ENCODE measurements around the gene NFIB. TPM values are rescaled to one million over a fixed set of nuclear protein-coding genes. Genes with fewer than 3 reads are reported as not detected.

NFIB gene
- total and polyA plus RNA-seq, 2 experiments from 2014 or later = 15.2 to 27.3 TPM

- Histone ChIP-seq H3K27me3 (no peaks in the 10 kb centered on the region), H3K9me3 (ENCODE audit: low read depth) (no peaks in the 10 kb centered on the region), H3K27ac (no peak overlapping the region), H3K36me3 (replicated peaks; ENCODE audit: insufficient read depth, low read depth) (no peaks in the 10 kb centered on the region), H4K20me1 (ENCODE audit: insufficient read depth, poor library complexity, severe bottlenecking) (peaks cover 21% of the 10 kb centered on the region), H3K79me2 (peaks cover 59% of the 10 kb centered on the region), H3K9me2 (replicated peaks; ENCODE audit: insufficient read depth) (no peaks in the 10 kb centered on the region), H3K4me1 (ENCODE audit: insufficient read depth) (peaks cover 27% of the 10 kb centered on the region), H3K4me2 (no peak overlapping the region), H3K4me3 (no peak overlapping the region), H2AFZ (no peak overlapping the region)
- no peak for DNase-seq (ENCODE audit: low spot score)
- WGBS (ENCODE audit: low lambda C conversion rate, missing lambda C conversion rate) = 100% methylated on average over 1 of the region's 1 CpG
- TF ChIP-seq EZH2phosphoT487 (IDR thresholded peaks at IDR 0.05; ENCODE audit: low read depth, severe bottlenecking, unreplicated experiment) (no peak), CTCF (IDR thresholded peaks at IDR 0.05; ENCODE audit: poor library complexity) (no peak), EZH2 (IDR thresholded peaks at IDR 0.05; ENCODE audit: borderline replicate concordance) (no peak)
Observed at GRCh38 chr9:14248149-14248548, 65.8 kb downstream of the NFIB start.

GRCh38 chr9:14247577-14247976 is 66.4 kb downstream of the NFIB start:
- Histone ChIP-seq H3K4me1 (ENCODE audit: insufficient read depth) (peaks cover 27% of the 10 kb centered on the region), H2AFZ (no peak overlapping the region), H3K36me3 (replicated peaks; ENCODE audit: insufficient read depth, low read depth) (no peaks in the 10 kb centered on the region), H3K4me3 (no peak overlapping the region), H3K9me3 (ENCODE audit: low read depth) (no peaks in the 10 kb centered on the region), H3K27me3 (no peaks in the 10 kb centered on the region), H3K79me2 (peaks cover 55% of the 10 kb centered on the region), H3K9me2 (replicated peaks; ENCODE audit: insufficient read depth) (no peaks in the 10 kb centered on the region), H4K20me1 (ENCODE audit: insufficient read depth, poor library complexity, severe bottlenecking) (peaks cover 22% of the 10 kb centered on the region), H3K27ac (no peak overlapping the region), H3K4me2 (no peak overlapping the region)
- no peak for DNase-seq (ENCODE audit: low spot score)
- TF ChIP-seq EZH2phosphoT487 (IDR thresholded peaks at IDR 0.05; ENCODE audit: low read depth, severe bottlenecking, unreplicated experiment) (no peak), EZH2 (IDR thresholded peaks at IDR 0.05; ENCODE audit: borderline replicate concordance) (no peak), CTCF (IDR thresholded peaks at IDR 0.05; ENCODE audit: poor library complexity) (no peak)
- WGBS (ENCODE audit: low lambda C conversion rate, missing lambda C conversion rate) = 90% methylated on average over 1 of the region's 1 CpG

- Histone ChIP-seq H3K4me1 (ENCODE audit: insufficient read depth) (peaks cover 24% of the 10 kb centered on the region), H3K27ac (no peak overlapping the region), H3K36me3 (replicated peaks; ENCODE audit: insufficient read depth, low read depth) (no peaks in the 10 kb centered on the region), H3K4me3 (no peak overlapping the region), H3K79me2 (peaks cover 53% of the 10 kb centered on the region), H3K27me3 (no peaks in the 10 kb centered on the region), H3K9me3 (ENCODE audit: low read depth) (no peaks in the 10 kb centered on the region), H3K4me2 (no peak overlapping the region), H4K20me1 (ENCODE audit: insufficient read depth, poor library complexity, severe bottlenecking) (peaks cover 23% of the 10 kb centered on the region), H3K9me2 (replicated peaks; ENCODE audit: insufficient read depth) (no peaks in the 10 kb centered on the region), H2AFZ (no peak overlapping the region)
- TF ChIP-seq EZH2 (IDR thresholded peaks at IDR 0.05; ENCODE audit: borderline replicate concordance) (no peak), CTCF (IDR thresholded peaks at IDR 0.05; ENCODE audit: poor library complexity) (no peak), EZH2phosphoT487 (IDR thresholded peaks at IDR 0.05; ENCODE audit: low read depth, severe bottlenecking, unreplicated experiment) (no peak)
- no peak for DNase-seq (ENCODE audit: low spot score)
- WGBS (ENCODE audit: low lambda C conversion rate, missing lambda C conversion rate) = 44% methylated on average over 1 of the region's 1 CpG
Observed at GRCh38 chr9:14246951-14247350, 67.0 kb downstream of the NFIB start.

All from hepatocyte (in vitro differentiated cells).